ENCODE results near the gene LGALS8.
"Not testable (repeated sequence)": the region's sequence is repeated elsewhere in the genome, so short reads cannot be mapped to it uniquely, and the experiment has no call there.

Gene LGALS8

GRCh38 chr1:236543065-236543669 lies 19.4 kb downstream of the LGALS8 start:
- DNase-seq, result no peak

GRCh38 chr1:236545621-236546169 lies 21.9 kb downstream of the LGALS8 start:
- DNase-seq, result no peak

GRCh38 chr1:236548452-236548851 lies 24.7 kb downstream of the LGALS8 start:
- DNase-seq, result no peak

- no peak for DNase-seq
Observed at GRCh38 chr1:236550961-236551851, 27.4 kb downstream of the LGALS8 start.

- DNase-seq, result no peak
Observed at GRCh38 chr1:236552096-236552495, 28.3 kb downstream of the LGALS8 start.

GRCh38 chr1:236552901-236553300 lies 29.1 kb downstream of the LGALS8 start:
- DNase-seq, result no peak

GRCh38 chr1:236553370-236553769 lies 29.6 kb downstream of the LGALS8 start:
- DNase-seq, result no peak

- DNase-seq, result no peak
Observed at GRCh38 chr1:236556606-236557005, 32.8 kb downstream of the LGALS8 start.

GRCh38 chr1:236558081-236558480 lies 34.3 kb downstream of the LGALS8 start:
- no peak for DNase-seq

GRCh38 chr1:236558846-236559245 lies 35.1 kb downstream of the LGALS8 start:
- no peak for DNase-seq

GRCh38 chr1:236560213-236560771 lies 36.5 kb downstream of the LGALS8 start:
- no peak for DNase-seq

GRCh38 chr1:236561976-236562375 lies 38.2 kb downstream of the LGALS8 start:
- no peak for DNase-seq

GRCh38 chr1:236565530-236565929 lies 41.7 kb downstream of the LGALS8 start:
- no peak for DNase-seq

GRCh38 chr1:236568285-236568894 lies 44.6 kb downstream of the LGALS8 start:
- no peak for DNase-seq

GRCh38 chr1:236575523-236575922 lies 51.7 kb downstream of the LGALS8 start:
- no peak for DNase-seq

GRCh38 chr1:236576004-236576403 lies 52.2 kb downstream of the LGALS8 start:
- no peak for DNase-seq

- DNase-seq, result not testable (repeated sequence)
Observed at GRCh38 chr1:236577041-236577440, 53.3 kb downstream of the LGALS8 start.

- DNase-seq, result no peak
Observed at GRCh38 chr1:236578661-236579060, 54.9 kb downstream of the LGALS8 start.

GRCh38 chr1:236580404-236580803 lies 56.6 kb downstream of the LGALS8 start:
- DNase-seq, result not testable (repeated sequence)

GRCh38 chr1:236581528-236581927 lies 57.7 kb downstream of the LGALS8 start:
- no peak for DNase-seq

- DNase-seq, result no peak
Observed at GRCh38 chr1:236589531-236589930, 65.7 kb downstream of the LGALS8 start.

GRCh38 chr1:236590553-236591150 lies 66.9 kb downstream of the LGALS8 start:
- DNase-seq, result no peak

GRCh38 chr1:236602171-236602570 lies 78.4 kb downstream of the LGALS8 start:
- no peak for DNase-seq

Measured in SIG-M5 (cell line).